Measurements from ENCODE around the gene CNTNAP2. TPM values are rescaled to one million over a fixed set of nuclear protein-coding genes. Genes with fewer than 3 reads are reported as not detected.

Gene CNTNAP2
- total and polyA plus RNA-seq, 2 of the 8 experiments (the other 6 are each of a cell fraction or from before 2014, with no cell fraction given) = 27.9 to 71.0 TPM

DNA sequence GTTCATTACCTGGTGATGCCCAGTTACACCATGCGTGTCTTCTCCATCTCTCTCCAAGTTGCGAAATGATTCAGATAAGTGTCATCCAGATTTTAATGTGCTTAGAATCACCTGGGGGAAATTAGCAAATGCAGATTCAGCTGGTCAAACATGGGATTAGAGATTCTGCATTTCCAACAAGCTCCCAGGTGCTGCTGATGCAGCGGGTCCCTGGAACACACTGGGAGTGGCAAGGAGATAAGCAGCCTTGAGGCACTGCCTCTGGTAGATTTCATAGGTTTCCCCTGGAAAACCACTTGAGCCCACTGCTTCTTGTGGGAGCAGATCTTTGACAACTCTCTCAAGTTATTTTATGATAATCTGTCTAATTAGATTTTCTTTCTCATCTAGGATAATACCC is 2278.0 kb downstream of the CNTNAP2 start:
- no peak overlapping the region for H4K5ac ChIP-seq (ENCODE audit: insufficient read length, low read depth, low read length)
- H3K27ac ChIP-seq (ENCODE audit: low read depth, low read length) = no peak overlapping the region
- TF ChIP-seq RFX5 (IDR thresholded peaks at IDR 0.05; ENCODE audit: borderline replicate concordance, low read depth, low read length) (no peak), CEBPB (IDR thresholded peaks at IDR 0.05; ENCODE audit: low read depth, low read length) (peak; percentile 77), TCF12 (IDR thresholded peaks at IDR 0.05; ENCODE audit: low read depth, low read length) (peak; percentile 30; the same call in 1 of the 2 replicates), CTBP2 (IDR thresholded peaks at IDR 0.05; ENCODE audit: borderline replicate concordance, insufficient read depth, insufficient read length, low read length) (no peak)
- no peak overlapping the region for H4K91ac ChIP-seq (replicated peaks; ENCODE audit: insufficient read length, low read length)
- H2BK20ac ChIP-seq (ENCODE audit: low read length) = no peak overlapping the region
- FAIRE-seq = peak; percentile 45
- H3K4me1 ChIP-seq (replicated peaks in 1 of 4; ENCODE audit: control insufficient read depth in 3 of 4, insufficient read depth in 4 of 4, low read length in 3 of 4) = peaks cover 9 to 30% (median 26%) of the 10 kb centered on the region in 4 experiments
- H3K56ac ChIP-seq (replicated peaks; ENCODE audit: insufficient read length, low read depth, low read length) = no peak overlapping the region
- no peaks in the 10 kb centered on the region for H3K23me2 ChIP-seq (ENCODE audit: low read depth, low read length)
- no peak overlapping the region for H2BK15ac ChIP-seq (ENCODE audit: low read length)
- no peak overlapping the region; a peak in 1 of 8 replicates for H3K4me3 ChIP-seq (ENCODE audit: extremely low read depth in 1 of 4, insufficient read depth in 2 of 4, low read depth in 3 of 4, low read length in 4 of 4)
- no peak overlapping the region for H3K4ac ChIP-seq (replicated peaks; ENCODE audit: insufficient read length, low read depth, low read length)
- no peak for DNase-seq (ENCODE audit: low read depth in 1 of 2, low spot score in 2 of 2)
- no peaks in the 10 kb centered on the region for H3K27me3 ChIP-seq (replicated peaks in 1 of 4; ENCODE audit: control insufficient read depth in 3 of 4, extremely low read depth in 1 of 4, insufficient read depth in 3 of 4, low read length in 3 of 4)
- H3K79me1 ChIP-seq (ENCODE audit: low read depth, low read length) = no peaks in the 10 kb centered on the region
- no peak overlapping the region for H2AFZ ChIP-seq (ENCODE audit: low read length)
- H3K14ac ChIP-seq (ENCODE audit: insufficient read length) = no peak overlapping the region
- no peak overlapping the region for H2BK5ac ChIP-seq (ENCODE audit: low read depth, low read length)
- POLR2A ChIA-PET (ENCODE audit: partially characterized antibody) = interaction anchor here (0.7 kb wide), 2 partner anchors 42 to 731 kb away, joined by 3 read pairs; no protein-coding TSS in a partner anchor
- H3K4me2 ChIP-seq (ENCODE audit: insufficient read depth in 1 of 2, low read depth in 2 of 2, low read length in 2 of 2) = peak overlapping the region in 1 of 2 experiments; percentile 26; a peak in 1 of 4 replicates
- H2AK5ac ChIP-seq (ENCODE audit: low read depth, low read length) = no peak overlapping the region
- H2BK120ac ChIP-seq (replicated peaks; ENCODE audit: low read depth, low read length) = no peak overlapping the region
- H2BK12ac ChIP-seq (ENCODE audit: low read depth, low read length) = no peak overlapping the region
- H3K79me2 ChIP-seq (ENCODE audit: control insufficient read depth in 1 of 2, insufficient read depth in 2 of 2, low read length in 2 of 2) = peaks cover 0 to 16% of the 10 kb centered on the region in 2 experiments; a peak in 2 of 4 replicates
- no peak overlapping the region for H4K8ac ChIP-seq (ENCODE audit: extremely low read depth, insufficient read depth, low read length)
- no peak overlapping the region for H3K18ac ChIP-seq (ENCODE audit: extremely low read depth, low read length)
- 50% methylated on average over 3 of the region's 3 CpGs; no CpG with 5 or more reads in 1 of the 2 experiments for WGBS, 2 experiments (ENCODE audit: extremely low coverage in 1 of 2, insufficient coverage in 1 of 2, insufficient read length in 1 of 2, insufficient replicate concordance in 2 of 2, low coverage in 1 of 2, low lambda C conversion rate in 2 of 2, missing lambda C conversion rate in 1 of 2)
- peaks cover 0 to 5% (median 2%) of the 10 kb centered on the region in 4 experiments; a peak in 3 of 8 replicates for H3K36me3 ChIP-seq (ENCODE audit: control insufficient read depth in 2 of 4, insufficient read depth in 4 of 4, low read length in 3 of 4)
- H4K20me1 ChIP-seq (replicated peaks in 1 of 2; ENCODE audit: control insufficient read depth in 1 of 2, insufficient read depth in 2 of 2, low read length in 2 of 2) = no peaks in the 10 kb centered on the region
- no peak overlapping the region for H3K9ac ChIP-seq (replicated peaks in 1 of 4; ENCODE audit: extremely low read depth in 1 of 4, low read depth in 3 of 4, low read length in 3 of 4)
- peaks cover 3 to 4% of the 10 kb centered on the region in 2 experiments; a peak in 3 of 4 replicates for H3K9me3 ChIP-seq (ENCODE audit: insufficient read depth in 2 of 2, low read depth in 1 of 2, low read length in 1 of 2)
- CTCF ChIA-PET (ENCODE audit: partially characterized antibody) = interaction anchor here (0.8 kb wide), 1 partner anchor 10 kb away, joined by 3 read pairs; no protein-coding TSS in a partner anchor
- H3K23ac ChIP-seq (ENCODE audit: insufficient read length) = no peak overlapping the region
